Thoracic aorta (tissue), 2 donors: ENCODE measurements around the gene JCHAIN. TPM values are rescaled to one million over a fixed set of nuclear protein-coding genes. Genes with fewer than 3 reads are reported as not detected.
"Not testable (repeated sequence)": the region's sequence is repeated elsewhere in the genome, so short reads cannot be mapped to it uniquely, and the experiment has no call there.

Experiments used
- ATAC-seq: fragments of 150-250 bp; one replicate; pipeline ENCODE4 v1.8.0; 2017; ENCODE audit warnings: low read depth; ENCODE audit not compliant: insufficient number of reproducible peaks, low FRiP score
- DNase-seq: peaks from one replicate; pipeline ENCODE4 v3.0.0-alpha.2; 2020; ENCODE audit warnings: low spot score
- H3K27ac ChIP-seq, 2 donors: fragments of 200-600 bp; sonication (generic); 1 replicate in 1 of 2; 2 replicates in 1 of 2; pipeline ENCODE4 v1.5.1; 2016; ENCODE audit warnings: mild to moderate bottlenecking in 2 of 2, moderate library complexity in 2 of 2
- H3K27me3 ChIP-seq: fragments of 200-600 bp; sonication (generic); replicated peaks from 2 replicates; pipeline ENCODE4 v1.6.0; 2016; ENCODE audit warnings: mild to moderate bottlenecking; ENCODE audit not compliant: insufficient read depth
- H3K36me3 ChIP-seq: fragments of 200-600 bp; sonication (generic); one replicate; pipeline ENCODE4 v1.5.1; 2016
- H3K4me1 ChIP-seq, 2 donors: fragments of 200-600 bp; sonication (generic); 1 replicate in 1 of 2; 2 replicates in 1 of 2; pipeline versions ENCODE4 v1.5.1 to v1.6.0; 2016; ENCODE audit warnings: low read depth in 2 of 2, mild to moderate bottlenecking in 1 of 2; ENCODE audit not compliant: control insufficient read depth in 1 of 2
- H3K4me3 ChIP-seq: fragments of 200-600 bp; sonication (generic); 2 replicates; pipeline ENCODE4 v1.5.1; 2016; ENCODE audit warnings: mild to moderate bottlenecking
- H3K9me3 ChIP-seq: fragments of 200-600 bp; sonication (generic); 2 replicates; pipeline ENCODE4 v1.5.1; 2016
- total RNA-seq, 2 donors: library from RNA; depleted of rRNA; stranded (reverse); fragments of >200 nt; gene quantifications; one replicate each; pipeline versions ENCODE4 v1.1.0 to v1.2.3, GENCODE V29; 2016
- TF ChIP-seq, protein P1 (sequence below): fragments of 200-600 bp; sonication (generic); IDR thresholded peaks from one replicate; pipeline ENCODE4 v1.5.1; 2019; ENCODE audit warnings: antibody characterized with exemption

JCHAIN gene
- total RNA-seq, 2 donors from 2014 or later = 1.6 to 7.9 TPM

DNA sequence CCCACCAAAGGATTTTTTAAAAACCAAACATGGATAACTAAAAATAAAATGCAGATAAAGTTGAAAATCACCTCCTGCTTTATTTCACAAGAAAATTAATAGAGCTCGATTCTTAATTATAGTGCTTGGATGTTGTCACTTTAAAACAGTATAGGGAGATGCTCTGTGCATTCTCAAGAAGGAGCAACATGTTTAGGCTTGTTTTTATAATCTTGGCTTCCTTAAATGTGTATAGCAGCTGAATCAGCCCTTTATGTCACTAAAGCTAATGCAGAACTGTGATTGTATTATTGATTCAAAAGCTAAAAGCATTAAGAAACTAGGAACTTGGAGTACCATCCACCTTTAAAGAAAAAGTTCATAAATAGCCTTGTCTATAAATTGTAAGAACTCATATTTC, 35.0 kb upstream of the JCHAIN start:
- H3K36me3 ChIP-seq = no peaks in the 10 kb centered on the region
- DNase-seq (no peak), ATAC-seq (no peak)
- H3K27ac ChIP-seq = no peak overlapping the region
- TF ChIP-seq, protein P1, sequence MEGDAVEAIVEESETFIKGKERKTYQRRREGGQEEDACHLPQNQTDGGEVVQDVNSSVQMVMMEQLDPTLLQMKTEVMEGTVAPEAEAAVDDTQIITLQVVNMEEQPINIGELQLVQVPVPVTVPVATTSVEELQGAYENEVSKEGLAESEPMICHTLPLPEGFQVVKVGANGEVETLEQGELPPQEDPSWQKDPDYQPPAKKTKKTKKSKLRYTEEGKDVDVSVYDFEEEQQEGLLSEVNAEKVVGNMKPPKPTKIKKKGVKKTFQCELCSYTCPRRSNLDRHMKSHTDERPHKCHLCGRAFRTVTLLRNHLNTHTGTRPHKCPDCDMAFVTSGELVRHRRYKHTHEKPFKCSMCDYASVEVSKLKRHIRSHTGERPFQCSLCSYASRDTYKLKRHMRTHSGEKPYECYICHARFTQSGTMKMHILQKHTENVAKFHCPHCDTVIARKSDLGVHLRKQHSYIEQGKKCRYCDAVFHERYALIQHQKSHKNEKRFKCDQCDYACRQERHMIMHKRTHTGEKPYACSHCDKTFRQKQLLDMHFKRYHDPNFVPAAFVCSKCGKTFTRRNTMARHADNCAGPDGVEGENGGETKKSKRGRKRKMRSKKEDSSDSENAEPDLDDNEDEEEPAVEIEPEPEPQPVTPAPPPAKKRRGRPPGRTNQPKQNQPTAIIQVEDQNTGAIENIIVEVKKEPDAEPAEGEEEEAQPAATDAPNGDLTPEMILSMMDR = no peak
- H3K4me3 ChIP-seq = no peak overlapping the region
- no peaks in the 10 kb centered on the region for H3K9me3 ChIP-seq
- no peaks in the 10 kb centered on the region for H3K27me3 ChIP-seq
- H3K4me1 ChIP-seq = peaks cover 2 to 3% of the 10 kb centered on the region in 2 donors

DNA sequence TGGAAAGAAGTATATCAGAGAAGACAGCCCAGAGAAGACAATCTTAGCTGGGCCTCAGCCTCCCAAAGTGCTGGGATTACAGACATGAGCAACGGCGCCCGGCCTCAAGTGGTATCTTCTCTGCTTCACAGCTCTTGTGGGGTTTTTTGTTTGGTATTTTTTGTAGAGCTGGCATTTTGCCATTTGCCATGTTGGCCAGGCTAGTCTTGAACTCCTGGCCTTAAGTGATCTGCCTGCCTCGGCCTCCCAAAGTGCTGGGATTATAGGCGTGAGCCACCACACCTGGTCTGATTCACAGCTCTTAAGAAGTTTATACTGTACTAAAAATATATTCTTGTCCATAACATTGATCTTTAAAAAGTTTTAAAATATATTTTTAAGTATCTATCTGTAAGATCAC, 34.4 kb upstream of the JCHAIN start:
- no peaks in the 10 kb centered on the region for H3K27me3 ChIP-seq
- no peak overlapping the region for H3K27ac ChIP-seq
- ATAC-seq (no peak), DNase-seq (no peak)
- no peaks in the 10 kb centered on the region for H3K36me3 ChIP-seq
- no peaks in the 10 kb centered on the region for H3K4me1 ChIP-seq
- no peaks in the 10 kb centered on the region for H3K9me3 ChIP-seq
- H3K4me3 ChIP-seq = no peak overlapping the region
- TF ChIP-seq, protein P1 = no peak

DNA sequence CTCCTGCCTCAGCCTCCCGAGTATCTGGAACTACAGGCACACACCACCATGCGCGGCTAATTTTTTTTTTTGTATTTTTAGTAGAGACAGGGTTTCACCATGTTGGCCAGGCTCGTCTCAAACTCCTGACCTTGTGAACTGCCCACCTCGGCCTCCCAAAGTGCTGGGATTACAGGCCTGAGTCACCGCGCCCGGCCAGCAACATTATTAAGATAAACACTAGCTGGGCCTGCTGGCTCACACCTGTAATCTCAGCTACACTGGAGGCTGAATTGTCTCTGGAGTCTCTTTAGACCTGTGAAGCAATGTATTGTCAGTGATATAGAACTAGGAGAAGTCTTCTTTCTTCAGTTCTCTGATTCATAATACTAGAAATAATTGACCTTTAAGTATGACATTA, 32.1 kb upstream of the JCHAIN start:
- not testable (repeated sequence) for H3K4me1 ChIP-seq, H3K9me3 ChIP-seq, DNase-seq, H3K27me3 ChIP-seq, H3K27ac ChIP-seq, H3K36me3 ChIP-seq, H3K4me3 ChIP-seq, ATAC-seq

DNA sequence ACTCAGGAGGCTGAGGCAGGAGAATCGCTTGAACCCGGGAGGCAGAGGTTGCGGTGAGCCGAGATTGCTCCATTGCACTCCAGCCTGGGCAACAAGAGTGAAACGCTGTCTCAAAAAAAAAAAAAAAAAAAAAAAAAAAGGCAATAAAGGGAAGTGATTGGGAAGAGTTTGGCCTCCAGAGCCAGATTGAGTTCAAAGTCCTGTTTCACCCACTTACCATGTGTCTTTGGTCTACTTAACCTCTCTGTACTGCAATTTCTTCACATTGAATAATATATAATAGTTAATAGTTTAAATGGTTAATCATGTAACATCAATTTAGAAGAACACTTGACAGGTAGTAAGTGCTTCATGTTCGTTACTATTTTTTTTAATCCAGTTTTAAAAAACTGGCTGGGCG, 28.3 kb upstream of the JCHAIN start:
- DNase-seq, H3K27ac ChIP-seq, ATAC-seq, H3K4me3 ChIP-seq, H3K9me3 ChIP-seq, H3K36me3 ChIP-seq, H3K27me3 ChIP-seq: not testable (repeated sequence)
- H3K4me1 ChIP-seq = peaks cover 3 to 22% of the 10 kb centered on the region in 2 donors

DNA sequence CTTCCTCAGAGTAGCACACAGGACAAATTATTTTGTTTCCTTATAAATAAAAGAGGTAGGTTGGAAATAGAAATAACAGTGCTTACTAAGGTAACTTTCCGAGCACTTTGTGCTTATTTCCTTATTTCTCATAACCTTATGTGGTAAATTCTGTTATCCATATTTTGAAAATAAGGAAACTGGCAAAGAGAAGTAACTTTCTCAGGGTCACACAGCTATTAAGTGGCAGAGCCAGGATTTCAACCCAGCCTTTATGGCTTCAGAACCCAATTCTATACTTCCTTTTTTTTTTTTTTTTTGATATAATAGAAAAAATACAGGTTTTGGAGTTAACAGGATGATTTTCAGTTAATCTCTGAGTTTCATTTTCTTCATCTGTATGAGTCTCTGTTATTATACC, 25.4 kb upstream of the JCHAIN start:
- TF ChIP-seq, protein P1 = no peak
- Histone ChIP-seq H3K4me1 (peaks cover 9 to 34% of the 10 kb centered on the region in 2 donors), H3K27me3 (no peaks in the 10 kb centered on the region), H3K9me3 (no peaks in the 10 kb centered on the region), H3K27ac (no peak overlapping the region), H3K4me3 (no peak overlapping the region), H3K36me3 (peaks cover 4% of the 10 kb centered on the region)
- ATAC-seq (no peak), DNase-seq (no peak)

DNA sequence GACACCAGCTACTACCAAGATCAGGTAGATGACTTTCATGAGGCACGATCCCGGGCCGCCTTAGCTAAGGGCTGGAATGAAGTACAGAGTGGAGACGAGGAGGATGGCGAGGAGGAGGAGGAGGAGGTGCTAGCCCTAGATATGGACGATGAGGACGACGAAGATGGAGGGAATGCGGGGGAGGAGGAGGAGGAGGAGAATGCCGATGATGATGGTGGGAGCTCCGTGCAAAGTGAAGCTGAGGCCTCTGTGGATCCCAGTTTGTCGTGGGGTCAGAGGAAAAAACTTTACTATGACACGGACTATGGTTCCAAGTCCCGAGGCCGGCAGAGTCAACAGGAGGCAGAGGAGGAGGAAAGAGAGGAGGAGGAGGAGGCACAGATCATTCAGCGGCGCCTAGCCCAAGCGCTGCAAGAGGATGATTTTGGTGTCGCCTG, 22.5 kb upstream of the JCHAIN start:
- TF ChIP-seq, protein P1 = no peak
- Histone ChIP-seq H3K27me3 (no peaks in the 10 kb centered on the region), H3K4me3 (peak overlapping the region; percentile 94), H3K36me3 (peaks cover 3% of the 10 kb centered on the region), H3K27ac (peak overlapping the region; percentile 83 to 99), H3K4me1 (peaks cover 9 to 34% of the 10 kb centered on the region in 2 donors), H3K9me3 (no peaks in the 10 kb centered on the region)
- no peak for DNase-seq
- no peak for ATAC-seq
